HepG2 (cell line): ENCODE results near the gene QKI. TPM values are rescaled to one million over a fixed set of nuclear protein-coding genes. Genes with fewer than 3 reads are reported as not detected.

Source experiments
- ATAC-seq: fragments of 200-7000 bp; cut with Tn5 transposase; 3 replicates; pipeline ENCODE4 v1.9.1; 2020; ENCODE audit warnings: mild to moderate bottlenecking, moderate library complexity
- BruUV-seq: library from RNA; stranded (reverse); fragments of 400-500 nt; replicated peaks from 2 replicates; lab custom pipeline; 2021; lab: Mats Ljungman, UMichigan
- CTCF ChIA-PET: fragments of 300-600 bp; formaldehyde crosslinking; extraction: SDS; loops from one replicate; lab custom pipeline; 2021; ENCODE audit warnings: low total read pairs, inconsistent platforms, low intra/inter-chr PET ratio; lab: Yijun Ruan, JAX
- POLR2A ChIA-PET: fragments of 350-600 bp; sonication (Branson Sonifier 250); formaldehyde crosslinking; loops from one replicate; lab custom pipeline; 2020; ENCODE audit warnings: antibody characterized with exemption, inconsistent platforms; lab: Yijun Ruan, JAX
- DNase-seq: peaks from one replicate; pipeline ENCODE4 v3.0.0-alpha.2; 2015; ENCODE audit warnings: low spot score
- FAIRE-seq: peaks from 3 replicates; lab custom pipeline; 2011; peaks lifted over from hg19 to GRCh38; lab: Jason Lieb, UNC
- H2AFZ ChIP-seq: one replicate; pipeline ENCODE4 v1.6.1; 2011; ENCODE audit warnings: low read length, inconsistent platforms
- H3K27ac ChIP-seq: fragments of 300-600 bp; 3 replicates; pipeline ENCODE4 v1.8.0; 2011; ENCODE audit warnings: mixed run types, mild to moderate bottlenecking, mixed read lengths, low read length, inconsistent platforms; ENCODE audit not compliant: insufficient read depth; ENCODE audit errors: extremely low read length
- H3K27me3 ChIP-seq, 2 experiments: fragments of 200-600 bp in 1 of 2; 2 replicates in 1 of 2; 3 replicates in 1 of 2; pipeline versions ENCODE4 v1.6.0 to v1.8.0; 2011; ENCODE audit warnings: low read length in 2 of 2, mild to moderate bottlenecking in 2 of 2, moderate library complexity in 2 of 2, inconsistent platforms in 1 of 2; ENCODE audit not compliant: insufficient read depth in 2 of 2, control insufficient read depth in 1 of 2
- H3K36me3 ChIP-seq, 2 experiments: fragments of 200-600 bp in 1 of 2; replicated peaks in 1 of 2; 2 replicates in 1 of 2; 3 replicates in 1 of 2; pipeline versions ENCODE4 v1.5.1 to v1.8.0; 2011; ENCODE audit warnings: low read length in 2 of 2, inconsistent platforms in 1 of 2; ENCODE audit not compliant: insufficient read depth in 2 of 2, control insufficient read depth in 1 of 2
- H3K4me1 ChIP-seq: 2 replicates; pipeline ENCODE4 v1.5.1; 2012; ENCODE audit warnings: low read length, inconsistent platforms; ENCODE audit not compliant: insufficient read depth
- H3K4me2 ChIP-seq: 2 replicates; pipeline ENCODE4 v1.6.0; 2011; ENCODE audit warnings: low read depth, low read length, inconsistent platforms
- H3K4me3 ChIP-seq, 3 experiments: fragments of 200-600 bp in 1 of 3; sonication (generic), shearing (Covaris generic) in 1 of 3; replicated peaks in 1 of 3; 2 replicates each; pipeline ENCODE4 v1.5.1; 2011 to 2016; ENCODE audit warnings: low read length in 3 of 3, inconsistent platforms in 2 of 3, low read depth in 2 of 3, mild to moderate bottlenecking in 2 of 3, control low read depth in 1 of 3, mixed read lengths in 1 of 3; ENCODE audit not compliant: insufficient read depth in 1 of 3
- H3K79me2 ChIP-seq: one replicate; pipeline ENCODE4 v1.6.1; 2011; ENCODE audit warnings: low read length, inconsistent platforms; ENCODE audit not compliant: insufficient read depth
- H3K9ac ChIP-seq: 2 replicates; pipeline ENCODE4 v1.6.0; 2011; ENCODE audit warnings: mild to moderate bottlenecking, low read depth, low read length, inconsistent platforms; ENCODE audit not compliant: insufficient read depth
- H3K9me3 ChIP-seq: 2 replicates; pipeline ENCODE4 v1.5.1; 2012; ENCODE audit warnings: mild to moderate bottlenecking, low read length
- H4K20me1 ChIP-seq: 2 replicates; pipeline ENCODE4 v1.6.0; 2011; ENCODE audit warnings: inconsistent platforms, mild to moderate bottlenecking, low read length, moderate library complexity; ENCODE audit not compliant: insufficient read depth
- CEBPB ChIP-seq: IDR thresholded peaks from 2 replicates; pipeline ENCODE4 v1.6.1; 2011; ENCODE audit warnings: low read depth, low read length, improper control_type of control experiment, borderline replicate concordance
- CEBPG ChIP-seq: IDR thresholded peaks from 2 replicates; pipeline ENCODE4 v1.6.1; 2016
- CREB1 ChIP-seq, 2 experiments: fragments of 450-650 bp in 1 of 2; IDR thresholded peaks; 2 replicates each; pipeline ENCODE4 v1.6.1; 2016 to 2017; ENCODE audit warnings: control low read depth in 1 of 2, mild to moderate bottlenecking in 1 of 2, missing compliant biosample characterization in 1 of 2, missing genetic modification characterization in 1 of 2
- DMAP1 ChIP-seq: IDR thresholded peaks from 2 replicates; pipeline ENCODE4 v1.6.1; 2016
- ERF ChIP-seq: IDR thresholded peaks from 2 replicates; pipeline ENCODE4 v1.6.1; 2018; ENCODE audit warnings: missing biosample characterization, missing genetic modification reagents
- GPN1 ChIP-seq: sonication (generic); formaldehyde crosslinking; IDR thresholded peaks from 2 replicates; pipeline ENCODE4 v1.5.1; 2020; ENCODE audit warnings: missing genetic modification reagents, borderline replicate concordance
- HMG20A ChIP-seq: IDR thresholded peaks from 2 replicates; pipeline ENCODE4 v1.6.1; 2016; ENCODE audit warnings: borderline replicate concordance
- ISX ChIP-seq: sonication (generic); formaldehyde crosslinking; conservative IDR thresholded peaks from 2 replicates; pipeline ENCODE4 v1.5.0; 2020; ENCODE audit warnings: missing genetic modification reagents
- KDM5A ChIP-seq: fragments of 200-600 bp; sonication (generic); IDR thresholded peaks from 2 replicates; pipeline ENCODE4 v1.7.0; 2018; ENCODE audit warnings: antibody characterized with exemption, mild to moderate bottlenecking, low read length, borderline replicate concordance
- MAFK ChIP-seq, 2 experiments: IDR thresholded peaks in 1 of 2; conservative IDR thresholded peaks in 1 of 2; 2 replicates each; pipeline ENCODE4 v1.6.1; 2011; ENCODE audit warnings: improper control_type of control experiment in 2 of 2, low read length in 2 of 2
- MTA3 ChIP-seq: sonication (generic); formaldehyde crosslinking; IDR thresholded peaks from 2 replicates; pipeline ENCODE4 v1.4.0; 2020; ENCODE audit warnings: missing genetic modification reagents
- NCOR1 ChIP-seq: fragments of 200-600 bp; sonication (generic); IDR thresholded peaks from 2 replicates; pipeline ENCODE4 v1.7.0; 2017; ENCODE audit warnings: antibody characterized with exemption, low read length, borderline replicate concordance
- NFRKB ChIP-seq: fragments of 450-650 bp; IDR thresholded peaks from 2 replicates; pipeline ENCODE4 v1.6.1; 2017
- NR2F6 ChIP-seq, 2 experiments: IDR thresholded peaks; 2 replicates each; pipeline ENCODE4 v1.6.1; 2016; ENCODE audit warnings: antibody characterized with exemption in 1 of 2, mild to moderate bottlenecking in 1 of 2
- STAT5B ChIP-seq: sonication (generic); formaldehyde crosslinking; IDR thresholded peaks from 2 replicates; pipeline ENCODE4 v1.4.0; 2020; ENCODE audit warnings: missing genetic modification reagents
- ZNF543 ChIP-seq: sonication (generic); formaldehyde crosslinking; IDR thresholded peaks from 2 replicates; pipeline ENCODE4 v1.4.0; 2020; ENCODE audit warnings: mild to moderate bottlenecking, missing genetic modification reagents
- ZNF562 ChIP-seq: sonication (generic); formaldehyde crosslinking; IDR thresholded peaks from 2 replicates; pipeline ENCODE4 v1.8.0; 2022; ENCODE audit warnings: missing genetic modification reagents, borderline replicate concordance
- ZNF614 ChIP-seq: IDR thresholded peaks from 2 replicates; pipeline ENCODE4 v1.6.1; 2018; ENCODE audit warnings: missing biosample characterization, missing genetic modification reagents, inconsistent platforms, borderline replicate concordance
- ZNF775 ChIP-seq: sonication (generic); formaldehyde crosslinking; IDR thresholded peaks from 2 replicates; pipeline ENCODE4 v1.4.0; 2020; ENCODE audit warnings: missing genetic modification reagents, mild to moderate bottlenecking, moderate library complexity, borderline replicate concordance
- ZNF800 ChIP-seq: sonication (generic); formaldehyde crosslinking; IDR thresholded peaks from 2 replicates; pipeline ENCODE4 v1.4.0; 2020; ENCODE audit warnings: missing genetic modification reagents
- ZSCAN31 ChIP-seq: sonication (generic); formaldehyde crosslinking; IDR thresholded peaks from 2 replicates; pipeline ENCODE4 v1.5.0; 2020; ENCODE audit warnings: low read depth, mild to moderate bottlenecking, missing genetic modification reagents
- WGBS: methylation state at CpG from one replicate; pipeline ENCODE4 v1.1.6; 2017; ENCODE audit warnings: low lambda C conversion rate; 5-methylcytosine and 5-hydroxymethylcytosine counted together
- in situ Hi-C: cut with HindIII; loops from 2 replicates; pipeline ENCODE4 v1.10.0; 2017; ENCODE audit warnings: low pct_unique_long_range_greater_than_20kb; ENCODE audit not compliant: extremely low pct_ligation_motif_present
- intact Hi-C: fragments of 100-400 bp; cut with micrococcal nuclease; formaldehyde crosslinking; loops from one replicate; pipeline ENCODE4 v1.10.0; 2022; ENCODE audit not compliant: unreplicated experiment
- polyA plus RNA-seq, 8 experiments: library from polyadenylated mRNA; depleted of rRNA in 3 of 8; stranded (reverse) in 7 of 8; unstranded in 1 of 8; fragments of >200 nt; fragmentation: Illumina TruSeq in 4 of 8; extraction: Trizol in 4 of 8; gene quantifications; 2 replicates each; pipeline versions ENCODE4 v1.2.1 to v1.2.3, GENCODE V29; 2011 to 2016; ENCODE audit warnings: low read depth in 4 of 8, missing spikeins in 1 of 8, mixed read lengths in 1 of 8; ENCODE audit not compliant: insufficient read depth in 1 of 8
- total RNA-seq, 5 experiments: library from RNA; depleted of rRNA; stranded (reverse); fragments of >200 nt; fragmentation: Illumina TruSeq; extraction: Trizol; gene quantifications; 2 replicates each; pipeline ENCODE4 v1.2.3, GENCODE V29; 2016; ENCODE audit warnings: low read depth in 1 of 5
- TF ChIP-seq, protein P1 (sequence below): sonication (generic); formaldehyde crosslinking; IDR thresholded peaks from 2 replicates; pipeline ENCODE4 v1.8.0; 2022; ENCODE audit warnings: mild to moderate bottlenecking, missing genetic modification reagents, borderline replicate concordance

Gene QKI
- total and polyA plus RNA-seq, 2 of the 13 experiments (the other 11 are each of a cell fraction or from before 2014, with no cell fraction given) = 136 to 137 TPM

DNA sequence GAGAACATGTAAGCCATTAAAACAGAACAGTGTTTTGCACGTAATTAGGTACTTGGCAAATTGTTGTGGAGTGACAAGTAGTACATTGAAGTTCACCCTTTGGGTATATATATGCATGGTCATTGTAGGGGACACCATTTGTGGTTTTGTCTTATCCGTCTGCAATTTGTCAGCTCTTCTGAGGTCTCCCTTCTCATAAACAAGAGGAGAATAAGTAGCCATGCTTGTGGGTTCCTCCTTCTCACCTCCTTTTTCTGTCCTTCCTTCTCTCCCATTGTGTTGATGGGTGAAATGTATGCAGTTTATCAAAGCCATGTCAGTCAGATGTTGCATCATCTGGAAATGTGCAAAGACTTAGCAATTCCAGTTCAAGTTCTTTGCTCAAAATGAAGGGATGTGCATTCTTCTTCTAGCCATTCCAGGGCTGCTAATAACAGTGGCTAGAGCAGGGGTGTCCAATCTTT lies 70.9 kb downstream of the QKI start (continued):
- TF ChIP-seq CEBPB = peak; percentile 74; the same call in 1 of the 2 replicates
- TF ChIP-seq DMAP1 (CRISPR knock-in tag) = no peak
- peak; percentile 57; the same call in 1 of the 2 replicates for TF ChIP-seq CEBPG (CRISPR knock-in tag)
- TF ChIP-seq ISX (CRISPR knock-in tag) = no peak
- TF ChIP-seq, all 625 proteins: peak for 5

DNA sequence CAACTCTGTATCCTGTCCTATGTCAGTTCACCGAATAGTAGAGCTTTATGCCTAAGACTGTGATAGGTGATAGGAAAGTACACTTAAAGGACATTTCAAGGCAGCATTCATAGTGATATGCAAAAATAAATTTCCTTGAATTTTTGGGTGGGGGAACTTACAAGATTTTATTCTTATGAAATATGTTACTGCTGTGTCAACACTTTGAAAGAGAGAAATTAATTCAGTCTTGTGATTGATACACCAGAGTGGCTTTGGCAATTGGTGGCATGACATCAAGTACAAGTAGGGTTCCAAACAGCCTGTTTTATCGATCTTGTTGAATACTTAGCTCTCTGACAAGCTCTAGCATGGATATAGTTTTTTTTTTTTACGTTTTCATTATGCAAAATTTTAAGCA lies 72.3 kb downstream of the QKI start:
- FAIRE-seq (no peak), DNase-seq (no peak), ATAC-seq (no peak)
- Histone ChIP-seq H3K9me3 (no peaks in the 10 kb centered on the region), H2AFZ (no peak overlapping the region), H3K4me1 (no peaks in the 10 kb centered on the region), H3K79me2 (peaks cover 80% of the 10 kb centered on the region), H3K9ac (no peak overlapping the region), H4K20me1 (peaks cover 2% of the 10 kb centered on the region; the same call in 1 of the 2 replicates), H3K27ac (no peak overlapping the region), H3K27me3 (no peaks in the 10 kb centered on the region), H3K4me2 (no peak overlapping the region), H3K4me3 (no peak overlapping the region), H3K36me3 (peaks cover 2 to 10% of the 10 kb centered on the region in 2 experiments; a peak in 2 of 5 replicates)
- CTCF ChIA-PET = no interaction called here
- intact Hi-C loops (no loop called here), in situ Hi-C loops (no loop called here)
- TF ChIP-seq ZNF775 (CRISPR knock-in tag) (no peak), ZNF543 (no peak), ZSCAN31 (no peak), CREB1 (IDR thresholded peaks at IDR 0.05) (no peak), CREB1 (CRISPR knock-in tag; IDR thresholded peaks at IDR 0.05) (no peak), ZNF614 (CRISPR knock-in tag) (no peak), ZNF562 (CRISPR knock-in tag) (no peak), MAFK (conservative IDR thresholded peaks at IDR 0.05 in 1 of 2, IDR thresholded peaks at IDR 0.05 in 1 of 2; ENCODE audit: low read length in 2 of 2) (no peak), ERF (CRISPR knock-in tag) (no peak), STAT5B (CRISPR knock-in tag) (no peak), HMG20A (no peak), MTA3 (CRISPR knock-in tag) (no peak), ZNF800 (no peak), NFRKB (no peak), NCOR1 (no peak), GPN1 (no peak), KDM5A (no peak), NR2F6 (IDR thresholded peaks at IDR 0.05) (no peak), NR2F6 (CRISPR knock-in tag; IDR thresholded peaks at IDR 0.05) (no peak)
- TF ChIP-seq, protein P1, sequence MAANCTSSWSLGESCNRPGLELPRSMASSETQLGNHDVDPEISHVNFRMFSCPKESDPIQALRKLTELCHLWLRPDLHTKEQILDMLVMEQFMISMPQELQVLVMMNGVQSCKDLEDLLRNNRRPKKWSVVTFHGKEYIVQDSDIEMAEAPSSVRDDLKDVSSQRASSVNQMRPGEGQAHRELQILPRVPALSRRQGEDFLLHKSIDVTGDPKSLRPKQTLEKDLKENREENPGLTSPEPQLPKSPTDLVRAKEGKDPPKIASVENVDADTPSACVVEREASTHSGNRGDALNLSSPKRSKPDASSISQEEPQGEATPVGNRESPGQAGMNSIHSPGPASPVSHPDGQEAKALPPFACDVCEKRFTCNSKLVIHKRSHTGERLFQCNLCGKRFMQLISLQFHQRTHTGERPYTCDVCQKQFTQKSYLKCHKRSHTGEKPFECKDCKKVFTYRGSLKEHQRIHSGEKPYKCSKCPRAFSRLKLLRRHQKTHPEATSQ = no peak
- BruUV-seq = no TSS peak
- 74% methylated on average over 3 of the region's 3 CpGs for whole genome bisulfite sequencing
- POLR2A ChIA-PET = no interaction called here
